Right lobe of liver (tissue), 6 donors: Measurements from ENCODE around the gene ALDH6A1. TPM values are rescaled to one million over a fixed set of nuclear protein-coding genes. Genes with fewer than 3 reads are reported as not detected.

ENCODE experiments used
- ATAC-seq, 4 donors: fragments of 200-7000 bp; cut with Tn5 transposase; one replicate each; pipeline ENCODE4 v1.9.1; 2020; ENCODE audit warnings: mild to moderate bottlenecking in 4 of 4, moderate library complexity in 4 of 4
- DNase-seq, 3 donors: peaks; one replicate each; pipeline ENCODE4 v3.0.0-alpha.2; 2020
- H3K27ac ChIP-seq, 3 donors: fragments of 200-600 bp; one replicate each; pipeline ENCODE4 v1.8.0; 2022
- H3K27me3 ChIP-seq, 2 donors: fragments of 200-600 bp; one replicate each; pipeline ENCODE4 v1.8.0; 2022
- H3K36me3 ChIP-seq, 4 donors: fragments of 200-600 bp; sonication (generic) in 1 of 4; one replicate each; pipeline versions ENCODE4 v1.5.1 to v1.8.0; 2017 to 2022; ENCODE audit warnings: control low read depth in 1 of 4
- H3K4me1 ChIP-seq, 4 donors: fragments of 200-600 bp; sonication (generic) in 1 of 4; one replicate each; pipeline versions ENCODE4 v1.5.1 to v1.8.0; 2017 to 2022; ENCODE audit warnings: control low read depth in 1 of 4
- H3K4me3 ChIP-seq, 3 donors: fragments of 200-600 bp; one replicate each; pipeline ENCODE4 v1.8.0; 2022
- H3K9me3 ChIP-seq, 4 donors: fragments of 200-600 bp; sonication (generic) in 1 of 4; one replicate each; pipeline versions ENCODE4 v1.5.1 to v1.8.0; 2017 to 2022; ENCODE audit warnings: control low read depth in 1 of 4
- CTCF ChIP-seq, 4 donors: fragments of 200-600 bp in 3 of 4; fragments of 450-650 bp in 1 of 4; IDR thresholded peaks; one replicate each; pipeline versions ENCODE4 v1.5.1 to v1.8.0; 2016 to 2022; ENCODE audit warnings: antibody characterized with exemption in 4 of 4, mild to moderate bottlenecking in 2 of 4
- POLR2A ChIP-seq: fragments of 450-650 bp; IDR thresholded peaks from one replicate; pipeline ENCODE4 v1.6.1; 2017; ENCODE audit warnings: antibody characterized with exemption, mild to moderate bottlenecking
- WGBS: methylation state at CpG from one replicate; pipeline ENCODE4 v1.1.6; 2018; ENCODE audit warnings: low coverage, low lambda C conversion rate; ENCODE audit not compliant: insufficient coverage; ENCODE audit errors: missing lambda C conversion rate; 5-methylcytosine and 5-hydroxymethylcytosine counted together
- intact Hi-C, 2 donors: fragments of 100-400 bp; cut with DNase I; formaldehyde crosslinking; loops; one replicate each; pipeline versions ENCODE4 v1.11.2 to v1.14.1; 2022
- total RNA-seq, 6 experiments: library from RNA; depleted of rRNA in 2 of 6; stranded (reverse); fragments of >200 nt in 2 of 6; fragmentation: NEBNext Ultra II Directional in 3 of 6; extraction: Animal tissue kit (Norgen Biotek cat#: 25700) in 3 of 6; gene quantifications; one replicate each; pipeline versions ENCODE4 v1.1.0 to v1.2.4, GENCODE V29; 2016 to 2023
- donor health status: DM: no; HTN: yes; CAD: no.
- donor health status: DM: no; HTN: no; CAD: no.
- donor health status: DM: no; HTN: no; CAD: no.
- donor health status: DM: no; HTN: yes; CAD: no.
- donor health status: DM: no; HTN: yes; CAD: no.

Gene ALDH6A1
- total RNA-seq, 6 experiments from 2014 or later, result 99.1 to 449 (median 221) TPM

GRCh38 chr14:74064883-74065282 is 19.4 kb downstream of the ALDH6A1 start:
- H3K9me3 ChIP-seq, result no peaks in the 10 kb centered on the region
- no peak for TF ChIP-seq POLR2A
- no peak for TF ChIP-seq CTCF (IDR thresholded peaks at IDR 0.05)
- peaks cover 0 to 8% (median 0%) of the 10 kb centered on the region in 4 donors for H3K4me1 ChIP-seq
- H3K36me3 ChIP-seq, result peaks cover 0 to 99% (median 45%) of the 10 kb centered on the region in 4 donors
- no peak overlapping the region for H3K27ac ChIP-seq
- intact Hi-C loops, result no loop called here
- no peaks in the 10 kb centered on the region for H3K27me3 ChIP-seq
- DNase-seq (no peak), ATAC-seq (no peak)
- WGBS, result 84% methylated on average over 3 of the region's 3 CpGs
- H3K4me3 ChIP-seq, result no peak overlapping the region

- Histone ChIP-seq H3K27me3 (no peaks in the 10 kb centered on the region), H3K4me3 (no peak overlapping the region), H3K36me3 (peaks cover 0 to 99% (median 48%) of the 10 kb centered on the region in 4 donors), H3K4me1 (peaks cover 0 to 8% (median 0%) of the 10 kb centered on the region in 4 donors), H3K9me3 (no peaks in the 10 kb centered on the region), H3K27ac (no peak overlapping the region)
- ATAC-seq (no peak), DNase-seq (no peak)
- TF ChIP-seq CTCF (IDR thresholded peaks at IDR 0.05) (no peak), POLR2A (no peak)
- intact Hi-C loops, result no loop called here
These were observed 19.8 kb downstream of the ALDH6A1 start for GRCh38 chr14:74064426-74064825.

DNA sequence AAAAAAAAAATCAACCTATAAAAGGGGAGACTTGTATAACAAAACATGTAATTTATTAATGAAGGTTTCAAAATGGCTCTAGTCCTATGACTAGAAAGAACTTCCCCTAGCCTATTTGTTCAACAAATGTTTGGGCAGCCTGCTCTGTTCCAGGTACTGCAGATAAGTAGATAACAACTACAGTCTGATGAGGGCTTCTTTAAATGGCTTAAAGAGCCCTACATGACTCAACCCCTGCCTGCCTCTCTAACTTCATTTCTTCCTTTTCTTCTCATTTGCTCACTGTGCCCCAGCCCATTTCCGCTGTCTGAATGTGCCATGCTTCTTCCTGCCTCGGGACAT is 21.5 kb downstream of the ALDH6A1 start:
- H3K4me3 ChIP-seq, result no peak overlapping the region
- intact Hi-C loops, result no loop called here
- no peak for TF ChIP-seq POLR2A
- no peak for TF ChIP-seq CTCF (IDR thresholded peaks at IDR 0.05)
- peaks cover 0 to 99% (median 49%) of the 10 kb centered on the region in 4 donors for H3K36me3 ChIP-seq
- no peaks in the 10 kb centered on the region for H3K27me3 ChIP-seq
- ATAC-seq (peak; percentile 42 to 93 (median 80)), DNase-seq (no peak)
- peaks cover 0 to 8% (median 0%) of the 10 kb centered on the region in 4 donors for H3K4me1 ChIP-seq
- H3K27ac ChIP-seq, result peak overlapping the region in 1 of 3 donors; percentile 4
- WGBS, result 70% methylated on average over 2 of the region's 2 CpGs
- H3K9me3 ChIP-seq, result no peaks in the 10 kb centered on the region

- TF ChIP-seq POLR2A, result no peak
- TF ChIP-seq CTCF (IDR thresholded peaks at IDR 0.05), result no peak
- no peaks in the 10 kb centered on the region for H3K27me3 ChIP-seq
- no peaks in the 10 kb centered on the region for H3K4me1 ChIP-seq
- H3K9me3 ChIP-seq, result no peaks in the 10 kb centered on the region
- DNase-seq (no peak), ATAC-seq (no peak)
- H3K4me3 ChIP-seq, result no peak overlapping the region
- WGBS, result 41% methylated on average over 3 of the region's 3 CpGs
- H3K27ac ChIP-seq, result no peak overlapping the region
- H3K36me3 ChIP-seq, result no peaks in the 10 kb centered on the region
- intact Hi-C loops, result no loop called here
These were observed 34.3 kb downstream of the ALDH6A1 start for GRCh38 chr14:74049876-74050495.

DNA sequence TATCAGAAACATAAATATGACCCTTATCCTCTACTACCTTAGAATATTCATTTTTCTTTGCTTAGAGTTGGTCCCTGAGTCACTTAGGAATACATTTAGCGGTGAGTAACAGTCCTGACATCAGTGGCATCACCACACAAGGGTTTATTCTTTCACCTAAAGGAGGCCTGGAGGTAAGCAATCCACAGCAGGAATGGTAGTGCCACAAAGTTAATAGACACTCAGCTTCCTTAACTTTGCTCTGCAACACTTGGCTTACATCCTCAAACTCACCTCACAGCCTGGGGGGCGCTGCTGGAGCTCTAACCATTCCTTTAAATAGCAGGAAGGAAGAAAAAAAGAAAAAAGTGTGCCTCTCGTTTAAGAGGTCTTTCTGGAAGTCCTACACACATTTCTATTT is 36.0 kb downstream of the ALDH6A1 start:
- 64% methylated on average over 2 of the region's 3 CpGs for WGBS
- no peak overlapping the region for H3K4me3 ChIP-seq
- H3K27ac ChIP-seq, result no peak overlapping the region
- intact Hi-C loops, result no loop called here
- H3K4me1 ChIP-seq, result no peaks in the 10 kb centered on the region
- DNase-seq (no peak), ATAC-seq (no peak)
- TF ChIP-seq POLR2A (no peak), CTCF (IDR thresholded peaks at IDR 0.05) (no peak)
- no peaks in the 10 kb centered on the region for H3K36me3 ChIP-seq
- H3K27me3 ChIP-seq, result no peaks in the 10 kb centered on the region
- no peaks in the 10 kb centered on the region for H3K9me3 ChIP-seq
